NCI-H1105 treated with DMSO at 0.1 percent for 48 hours (cell line): Measurements from ENCODE around the gene SCO2.

Experiments used
- DNase-seq: peaks from one replicate; lab custom pipeline; 2025; lab: John Stamatoyannopoulos, UW

Gene SCO2

GRCh38 chr22:50498322-50498890 lies 27.0 kb downstream of the SCO2 start:
- DNase-seq: peak; percentile 75

DNA sequence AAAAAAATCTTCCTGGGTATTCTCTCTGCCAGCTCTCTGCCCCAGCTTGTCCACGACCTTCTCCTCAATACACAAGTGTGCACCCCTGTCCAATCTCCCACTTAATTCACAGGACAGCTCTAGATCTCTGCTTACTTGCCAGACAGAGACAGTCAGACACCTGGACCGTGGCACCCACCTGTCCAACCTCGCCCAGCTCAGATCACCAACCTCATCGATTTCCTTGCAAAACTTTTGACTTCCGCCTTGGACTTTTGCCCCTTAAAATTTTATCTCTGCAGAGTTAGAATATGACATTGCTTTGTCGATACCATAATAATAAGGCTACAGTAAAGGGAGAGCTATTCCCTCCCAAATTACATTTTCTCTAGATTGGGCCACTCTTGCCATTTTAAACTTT lies 28.3 kb downstream of the SCO2 start:
- DNase-seq: no peak

DNA sequence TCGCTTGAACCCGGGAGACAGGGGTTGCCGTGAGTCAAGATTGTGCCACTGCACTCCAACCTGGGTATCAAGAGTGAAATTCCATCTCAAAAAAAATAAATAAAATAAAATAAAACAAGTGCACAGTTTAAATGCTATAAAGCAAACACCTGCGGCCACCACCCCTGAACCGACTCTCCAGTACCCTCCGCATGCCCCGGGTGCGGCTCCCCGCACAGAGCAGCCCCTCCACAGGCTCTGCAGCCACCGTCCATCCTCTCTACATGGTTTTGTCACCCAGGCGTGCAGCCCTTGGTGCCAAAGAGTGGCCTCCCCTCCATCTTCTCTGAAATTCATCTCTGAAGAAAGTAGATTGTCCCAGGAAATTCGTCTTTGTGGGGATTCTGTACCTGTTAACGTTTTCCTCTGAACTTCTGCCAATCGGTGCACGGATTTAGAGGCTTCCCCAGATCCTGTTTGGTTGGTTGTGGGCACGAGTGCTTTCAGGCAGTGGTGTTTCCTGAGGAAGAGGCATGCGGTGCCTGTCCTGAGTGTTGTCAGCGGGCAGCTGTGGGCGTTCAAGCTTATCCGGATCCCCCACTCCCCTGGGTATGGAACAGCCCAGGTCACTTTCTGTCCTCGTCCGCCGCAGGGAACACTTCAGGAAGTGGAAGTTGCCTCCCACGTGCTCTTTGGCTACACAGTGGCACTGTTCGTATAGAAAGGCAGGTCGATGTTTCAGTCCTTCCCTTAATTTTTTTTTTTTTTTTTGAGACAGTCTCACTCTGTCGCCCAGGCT lies 34.7 kb downstream of the SCO2 start:
- no peak for DNase-seq

DNA sequence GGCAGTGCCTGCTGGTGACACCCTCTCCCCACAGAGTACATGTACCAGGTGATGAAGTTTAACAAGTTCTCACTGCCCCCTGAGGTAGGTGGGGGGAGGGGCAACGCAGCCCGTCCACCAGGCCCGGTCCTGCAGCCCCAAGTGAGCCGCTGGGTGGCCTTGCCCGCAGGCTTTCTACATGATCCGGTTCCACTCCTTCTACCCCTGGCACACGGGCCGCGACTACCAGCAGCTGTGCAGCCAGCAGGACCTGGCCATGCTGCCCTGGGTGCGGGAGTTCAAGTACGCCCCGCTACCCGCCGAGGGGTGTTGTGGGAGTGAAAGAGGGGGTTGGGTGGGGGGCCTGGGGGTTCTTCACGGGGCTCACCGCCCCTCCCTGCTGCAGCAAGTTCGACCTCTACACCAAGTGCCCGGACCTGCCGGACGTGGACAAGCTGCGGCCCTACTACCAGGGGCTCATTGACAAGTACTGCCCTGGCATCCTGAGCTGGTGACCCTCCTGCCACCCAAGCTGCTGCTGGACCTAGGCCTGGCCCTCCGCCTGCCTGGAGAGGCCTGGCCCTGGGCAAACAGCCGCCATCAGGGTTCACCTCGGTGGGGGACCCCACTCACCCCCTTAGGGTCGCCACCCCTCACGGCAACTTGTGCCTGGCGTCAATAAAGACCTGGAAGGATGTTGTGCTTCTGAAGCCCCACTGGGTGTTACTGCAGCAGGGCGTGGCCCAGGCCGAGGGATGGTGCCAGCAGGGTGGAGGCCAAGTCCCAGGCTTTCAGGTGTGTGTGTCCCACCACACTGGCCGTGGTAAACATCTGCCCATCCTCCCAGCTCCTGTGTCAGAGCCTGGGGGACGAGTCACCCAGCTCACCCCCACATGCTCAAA lies 35.8 kb downstream of the SCO2 start:
- no peak for DNase-seq

DNA sequence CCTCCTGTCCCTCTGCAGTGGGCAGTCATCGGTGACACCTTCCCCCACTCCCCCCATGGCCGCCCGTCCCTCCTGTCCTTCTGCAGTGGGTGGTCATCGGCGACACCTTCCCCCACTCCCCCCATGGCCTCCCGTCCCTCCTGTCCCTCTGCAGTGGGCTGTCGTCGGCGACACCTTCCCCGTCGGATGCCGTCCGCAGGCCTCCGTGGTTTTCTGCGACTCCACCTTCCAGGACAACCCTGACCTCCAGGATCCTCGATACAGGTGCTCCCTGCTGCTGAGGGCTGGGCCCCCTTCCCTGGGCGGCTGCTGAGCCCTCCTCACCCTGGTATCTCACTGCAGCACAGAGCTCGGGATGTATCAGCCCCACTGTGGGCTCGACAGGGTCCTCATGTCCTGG lies 36.5 kb downstream of the SCO2 start:
- no peak for DNase-seq

DNA sequence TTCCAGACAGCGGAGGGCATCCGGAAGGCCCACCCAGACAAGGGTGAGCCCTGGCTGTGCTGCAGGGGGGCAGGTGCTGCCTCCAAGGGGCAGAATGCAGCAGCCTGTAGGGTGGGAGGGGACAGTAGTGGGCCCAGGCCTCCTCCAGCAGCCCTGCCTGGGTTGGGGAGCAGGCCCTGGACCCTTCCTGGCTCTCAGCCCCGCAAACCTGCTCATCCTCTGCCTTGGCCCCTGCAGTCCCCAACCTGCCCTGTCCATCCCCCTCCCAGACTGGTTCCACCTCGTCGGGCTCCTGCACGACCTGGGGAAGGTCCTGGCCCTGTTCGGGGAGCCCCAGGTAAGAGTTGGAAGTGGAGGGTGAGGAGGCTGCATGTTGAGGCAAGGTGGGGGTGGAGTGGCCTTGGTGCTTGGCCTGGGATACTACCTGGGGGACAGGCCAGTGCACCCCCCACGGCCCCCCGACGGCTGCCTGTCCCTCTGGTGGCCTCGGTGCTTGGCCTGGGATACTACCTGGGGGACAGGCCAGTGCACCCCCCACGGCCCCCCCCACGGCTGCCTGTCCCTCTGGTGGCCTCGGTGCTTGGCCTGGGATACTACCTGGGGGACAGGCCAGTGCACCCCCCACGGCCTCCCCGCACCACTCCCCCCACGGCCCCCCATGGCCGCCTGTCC lies 37.3 kb downstream of the SCO2 start:
- DNase-seq: no peak

GRCh38 chr22:50487290-50488005 lies 38.0 kb downstream of the SCO2 start:
- DNase-seq: no peak

- no peak for DNase-seq
Measured at GRCh38 chr22:50486561-50487289, 38.7 kb downstream of the SCO2 start, which contains the start of gene MIOX. Gene MIOX, plus strand, starts transcription at chr22:50486859. Its CDS starts 39 bp downstream, at chr22:50486898.

DNA sequence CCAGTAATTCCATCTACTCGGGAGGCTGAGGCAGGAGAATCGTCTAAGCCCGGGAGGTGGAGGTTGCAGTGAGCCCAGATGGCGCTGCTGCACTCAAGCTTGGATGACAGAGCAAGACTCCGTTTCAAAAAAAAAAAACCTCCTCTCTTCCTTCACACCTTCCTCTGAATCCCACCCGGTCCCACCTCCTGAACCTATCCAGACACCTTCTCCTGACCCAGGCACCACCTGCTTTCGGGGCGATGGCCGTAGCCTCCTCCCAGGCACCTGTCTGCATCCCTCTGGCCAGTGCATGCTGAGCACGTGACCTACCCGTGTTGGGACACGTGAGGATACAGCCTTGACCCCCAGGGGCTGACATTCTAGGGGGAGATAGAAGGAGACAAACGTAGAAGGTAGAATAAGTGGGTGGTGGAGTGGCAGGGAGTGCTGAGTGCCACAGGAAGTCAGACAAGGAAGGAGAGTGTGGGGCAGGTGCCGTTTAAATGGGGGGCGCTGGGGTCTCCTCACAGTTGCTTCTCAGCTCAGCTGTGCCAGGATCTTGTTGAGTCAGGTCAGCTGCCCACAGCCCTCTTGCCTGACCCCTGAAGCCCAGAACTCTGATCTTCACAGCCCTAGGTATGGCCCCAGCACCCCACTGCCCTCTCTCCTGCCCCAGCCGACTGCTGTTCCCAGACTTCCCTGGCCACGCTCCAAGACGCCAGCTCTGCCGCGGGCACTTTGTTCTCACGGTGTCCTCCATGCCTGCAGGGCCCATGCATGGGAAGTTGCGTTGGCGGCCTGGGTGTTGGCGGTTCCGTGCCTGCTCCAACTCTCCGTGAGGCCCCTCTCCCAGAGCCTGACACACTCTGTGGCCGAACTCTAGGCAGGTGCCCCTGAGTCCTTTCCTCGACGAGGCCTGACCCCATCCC lies 39.9 kb downstream of the SCO2 start:
- DNase-seq: peak; percentile 24

DNA sequence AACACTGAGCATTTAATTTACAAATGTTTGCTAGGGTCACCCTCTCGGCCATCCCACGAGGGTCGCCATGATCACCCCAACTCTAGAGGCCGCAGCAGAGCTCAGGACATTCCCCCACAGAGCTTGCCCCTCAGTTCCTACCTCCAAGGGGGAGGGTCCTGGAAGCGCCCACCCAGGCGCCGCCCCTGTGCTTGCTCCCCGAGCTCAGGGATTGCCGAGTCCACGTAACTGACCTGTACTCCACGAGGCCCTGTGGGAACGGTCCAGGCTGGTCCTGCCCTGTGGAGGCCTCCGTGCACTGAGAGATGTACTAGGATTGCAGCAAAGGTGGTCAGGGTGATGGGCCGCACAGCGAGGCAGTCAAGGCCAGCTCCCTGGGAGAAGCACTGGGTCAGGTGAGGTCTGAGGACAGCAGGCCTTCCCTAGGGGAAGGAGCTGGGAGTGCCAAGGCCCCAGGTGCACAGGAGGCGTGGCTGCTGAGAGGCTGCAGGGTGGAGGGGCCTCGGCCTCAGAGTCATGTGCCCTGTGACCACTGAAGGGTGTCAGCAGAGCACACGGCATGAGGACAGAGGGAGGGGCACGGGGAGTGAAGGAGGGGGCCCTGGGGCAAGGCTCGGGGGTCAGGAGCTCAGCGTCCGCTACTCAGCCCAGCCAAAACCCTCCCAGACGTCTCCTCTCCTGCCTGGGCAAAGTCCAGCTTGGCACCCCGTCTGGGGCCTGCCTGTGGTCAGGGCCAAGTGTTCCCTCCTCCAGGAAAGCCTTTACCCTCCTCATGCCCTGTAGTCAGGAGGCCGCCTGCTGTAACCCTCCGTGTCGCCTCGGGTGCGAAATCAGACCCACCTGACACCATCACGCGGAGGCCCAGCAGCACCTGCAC lies 41.2 kb downstream of the SCO2 start:
- no peak for DNase-seq

DNA sequence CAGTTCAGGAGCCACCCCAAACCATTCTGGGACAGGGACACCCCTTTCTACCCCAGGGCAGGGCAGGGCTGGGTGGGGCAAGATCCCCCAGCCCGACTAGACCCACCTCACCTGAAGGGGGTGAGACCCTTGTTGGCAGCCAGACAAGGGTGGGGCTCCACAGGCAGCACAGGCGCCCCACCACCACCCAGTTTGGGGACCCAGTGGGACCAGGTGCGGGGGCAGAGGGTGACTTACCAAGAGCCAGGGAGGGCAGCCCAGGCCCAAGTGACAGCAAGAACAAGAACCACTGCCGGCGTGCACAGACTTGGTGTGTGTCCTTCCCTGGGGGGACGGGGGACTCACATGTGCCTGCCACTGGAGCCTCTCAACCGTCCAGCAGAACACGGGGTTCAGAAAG lies 41.8 kb downstream of the SCO2 start:
- DNase-seq: no peak

GRCh38 chr22:50483106-50483505 lies 42.3 kb downstream of the SCO2 start:
- no peak for DNase-seq

GRCh38 chr22:50482107-50483074 lies 43.0 kb downstream of the SCO2 start:
- DNase-seq: peak; percentile 24

GRCh38 chr22:50481440-50482106 lies 43.8 kb downstream of the SCO2 start, which contains the start of gene ADM2:
Gene ADM2, plus strand, starts transcription at chr22:50481543. Its CDS starts 305 bp downstream, at chr22:50481848.
- DNase-seq: no peak

- DNase-seq: no peak
Measured at GRCh38 chr22:50481045-50481439, 44.4 kb downstream of the SCO2 start.

DNA sequence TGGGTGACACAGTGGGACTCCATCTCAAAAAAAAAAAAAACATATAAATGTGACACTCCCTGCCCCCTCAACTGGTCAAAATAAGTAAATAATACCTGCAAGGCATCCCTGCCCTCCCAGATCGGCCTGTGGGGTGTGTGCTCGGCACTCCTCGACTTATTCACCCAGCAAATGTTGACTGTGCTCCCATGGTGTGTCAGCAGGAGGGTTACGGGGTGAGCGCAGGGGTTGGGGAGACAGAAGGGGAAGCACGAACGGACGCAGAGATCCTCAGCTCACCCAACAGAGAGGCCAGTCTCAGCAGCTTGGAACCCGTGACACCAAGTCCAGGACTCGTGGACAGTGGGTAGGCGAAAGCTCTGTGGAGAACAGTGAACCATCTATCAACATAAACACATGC lies 45.7 kb downstream of the SCO2 start:
- DNase-seq: no peak

- no peak for DNase-seq
Measured at GRCh38 chr22:50477923-50478322, 47.5 kb downstream of the SCO2 start.
